Stomach (tissue), 4 donors: Measurements from ENCODE around the gene NSMCE3.

Experiments used
- EP300 ChIP-seq: sonication (generic); formaldehyde crosslinking; IDR thresholded peaks from one replicate; pipeline ENCODE4 v1.6.1; 2017; ENCODE audit warnings: antibody characterized with exemption
- TF ChIP-seq, protein P1 (sequence below), 7 experiments: fragments of 450-650 bp in 4 of 7; fragments of 200-600 bp in 3 of 7; sonication (generic) in 3 of 7; IDR thresholded peaks; one replicate each; pipeline ENCODE4 v1.5.1; 2016 to 2019; ENCODE audit warnings: antibody characterized with exemption in 7 of 7, control low read depth in 2 of 7, mild to moderate bottlenecking in 1 of 7

DNA sequence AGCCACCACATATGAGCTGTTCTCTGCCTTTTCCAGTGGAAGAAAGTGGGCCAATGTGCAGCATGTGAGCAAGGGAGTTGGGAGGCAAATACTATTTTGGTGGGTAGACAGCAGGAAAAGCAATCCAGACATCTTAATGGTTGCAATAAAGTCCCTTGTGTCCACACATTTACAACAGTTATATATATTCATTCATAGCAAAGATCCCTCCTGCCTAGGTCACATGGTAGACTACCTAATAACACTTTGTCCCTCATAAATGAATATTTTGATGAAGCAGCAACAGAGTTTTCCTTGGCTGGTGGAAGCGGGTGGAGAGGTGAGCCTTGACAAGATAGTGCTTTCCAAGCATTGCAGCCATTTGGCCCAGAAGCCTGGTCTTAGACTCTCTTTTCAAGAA lies 6.2 kb upstream of the NSMCE3 start:
- TF ChIP-seq, protein P1, sequence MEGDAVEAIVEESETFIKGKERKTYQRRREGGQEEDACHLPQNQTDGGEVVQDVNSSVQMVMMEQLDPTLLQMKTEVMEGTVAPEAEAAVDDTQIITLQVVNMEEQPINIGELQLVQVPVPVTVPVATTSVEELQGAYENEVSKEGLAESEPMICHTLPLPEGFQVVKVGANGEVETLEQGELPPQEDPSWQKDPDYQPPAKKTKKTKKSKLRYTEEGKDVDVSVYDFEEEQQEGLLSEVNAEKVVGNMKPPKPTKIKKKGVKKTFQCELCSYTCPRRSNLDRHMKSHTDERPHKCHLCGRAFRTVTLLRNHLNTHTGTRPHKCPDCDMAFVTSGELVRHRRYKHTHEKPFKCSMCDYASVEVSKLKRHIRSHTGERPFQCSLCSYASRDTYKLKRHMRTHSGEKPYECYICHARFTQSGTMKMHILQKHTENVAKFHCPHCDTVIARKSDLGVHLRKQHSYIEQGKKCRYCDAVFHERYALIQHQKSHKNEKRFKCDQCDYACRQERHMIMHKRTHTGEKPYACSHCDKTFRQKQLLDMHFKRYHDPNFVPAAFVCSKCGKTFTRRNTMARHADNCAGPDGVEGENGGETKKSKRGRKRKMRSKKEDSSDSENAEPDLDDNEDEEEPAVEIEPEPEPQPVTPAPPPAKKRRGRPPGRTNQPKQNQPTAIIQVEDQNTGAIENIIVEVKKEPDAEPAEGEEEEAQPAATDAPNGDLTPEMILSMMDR (IDR thresholded peaks at IDR 0.05), result no peak
- TF ChIP-seq EP300, result no peak
